Non-pigmented ciliary epithelial cell (primary cell): ENCODE results near the gene STRIP1.

Experiments
- DNase-seq: peaks from one replicate; pipeline ENCODE4 v3.0.0-alpha.2; 2010; ENCODE audit warnings: low read depth

STRIP1 gene

DNA sequence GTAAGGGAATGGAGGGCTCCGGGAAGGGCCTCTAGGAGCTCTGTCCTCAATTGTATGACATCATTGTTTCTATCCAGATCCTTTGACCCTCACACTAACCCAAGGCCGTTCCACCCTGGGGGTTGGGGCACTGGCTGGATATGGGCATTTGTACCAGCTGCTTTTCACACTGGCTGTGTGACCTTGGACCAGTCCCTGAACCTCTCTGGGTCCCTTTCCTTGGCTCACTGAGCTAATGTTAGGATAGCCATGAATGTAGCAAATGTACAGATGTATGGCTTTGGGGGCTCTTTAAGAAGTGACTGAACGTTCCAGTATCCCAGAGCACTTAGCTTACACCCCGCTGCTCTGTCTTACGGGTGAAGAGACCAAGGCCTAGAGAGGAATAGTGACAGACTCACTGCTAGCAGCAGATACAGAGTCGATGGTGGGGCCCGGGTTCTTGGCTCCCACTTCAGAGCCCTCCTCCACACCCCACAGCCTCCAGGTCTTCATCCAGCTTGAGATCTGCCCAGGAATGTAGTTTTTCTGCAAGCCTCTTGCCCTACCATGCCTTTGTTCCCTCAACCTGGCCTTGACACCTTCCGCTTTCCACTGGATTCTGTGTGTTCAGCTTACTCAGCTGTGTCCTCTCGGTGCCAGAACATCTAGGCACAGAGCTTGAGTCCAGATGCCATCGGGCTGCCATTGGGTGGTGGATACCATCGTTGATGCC lies 63.2 kb downstream of the STRIP1 start:
- no peak for DNase-seq

DNA sequence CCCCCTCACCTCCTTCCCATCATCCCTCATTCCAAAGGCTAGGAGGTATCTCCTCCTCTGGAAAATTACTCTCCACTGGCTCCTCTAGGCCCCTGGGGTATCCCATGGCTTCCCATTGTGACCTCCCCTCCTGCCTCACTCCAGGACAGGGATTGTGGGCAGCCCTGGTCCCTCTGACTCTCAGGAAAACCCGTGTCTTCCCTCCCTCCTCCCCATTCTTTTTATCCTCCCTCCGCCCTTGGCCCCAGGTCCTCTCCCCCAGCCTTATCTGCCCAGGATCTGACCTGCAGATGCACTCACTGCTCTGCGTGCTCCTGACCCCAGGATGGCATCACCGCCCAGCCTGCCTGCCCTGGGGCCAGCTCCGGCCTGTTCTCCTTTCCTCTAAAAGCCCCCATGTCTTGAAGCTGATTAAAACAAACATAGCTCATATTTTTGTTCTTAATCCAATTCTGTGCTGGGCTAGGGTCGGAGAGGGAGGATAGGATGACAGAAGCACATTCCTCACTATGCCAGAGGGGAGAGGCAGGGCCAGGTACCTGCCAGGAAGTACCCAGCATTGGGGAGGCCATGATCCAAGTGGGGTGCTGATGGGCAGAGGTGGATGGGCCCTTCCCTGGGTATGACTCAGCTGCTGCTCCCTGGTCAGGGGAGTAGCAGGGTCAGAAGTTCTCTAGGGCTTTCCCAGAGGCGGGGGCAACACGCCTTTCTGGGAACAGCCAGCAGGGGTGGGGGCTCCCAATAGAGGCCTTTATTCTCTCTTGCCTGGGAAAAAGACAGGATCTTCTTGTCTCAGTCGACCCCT lies 64.0 kb downstream of the STRIP1 start:
- DNase-seq, result no peak

DNA sequence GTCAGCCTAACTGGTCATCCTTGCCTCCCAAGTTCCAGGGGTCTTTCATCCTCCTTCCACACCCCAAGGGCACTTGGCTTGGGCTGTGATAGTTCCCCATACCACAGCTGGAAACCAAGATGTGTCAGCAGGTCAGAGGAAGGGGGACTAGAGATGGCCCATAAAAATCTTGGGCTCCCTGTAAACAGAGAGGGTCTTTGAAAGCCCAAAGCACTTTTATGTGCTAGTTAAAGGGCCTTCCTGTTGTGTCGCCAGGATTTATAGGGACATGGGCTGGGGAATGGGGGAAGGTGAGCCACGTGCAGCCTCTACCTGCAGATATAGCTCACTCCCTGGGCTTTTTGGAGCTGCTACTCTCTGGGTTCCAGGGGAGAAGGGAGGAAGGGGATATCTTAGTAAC lies 65.9 kb downstream of the STRIP1 start:
- DNase-seq, result no peak

DNA sequence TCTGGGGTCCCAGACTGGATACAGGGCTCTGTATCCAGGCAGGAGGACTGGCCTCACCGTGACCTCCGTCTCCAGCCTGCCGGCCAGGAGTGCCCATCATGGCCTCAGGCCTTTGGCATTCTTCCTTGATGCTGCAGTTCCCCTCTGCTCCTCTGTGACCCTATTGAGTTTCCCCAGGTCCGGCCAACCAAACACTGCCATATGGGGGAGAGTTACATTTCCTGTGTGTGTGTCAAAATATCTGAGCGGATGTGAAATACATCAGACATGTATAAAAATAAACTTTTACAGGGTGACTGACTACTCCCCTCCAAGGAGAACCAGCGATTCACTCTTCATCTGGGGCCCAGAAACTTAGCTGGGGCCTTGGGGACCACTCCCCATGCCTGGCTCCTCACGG lies 67.7 kb downstream of the STRIP1 start:
- no peak for DNase-seq
